Measurements from ENCODE around the gene LRRC56.
"Not testable (repeated sequence)": the region's sequence is repeated elsewhere in the genome, so short reads cannot be mapped to it uniquely, and the experiment has no call there.

The LRRC56 gene

GRCh38 chr11:507727-508515 lies 29.4 kb upstream of the LRRC56 start:
- Histone ChIP-seq H3K36me3 (ENCODE audit: control insufficient read depth in 5 of 5, insufficient read depth in 5 of 5, low read length in 5 of 5) (peaks cover 0 to 22% (median 11%) of the 10 kb centered on the region in 5 donors), H3K9ac (ENCODE audit: low read length in 5 of 5) (peak overlapping the region in 4 of 5 donors; percentile 55 to 79 (median 67)), H3K27ac (ENCODE audit: low read depth, low read length) (no peak overlapping the region), H3K27me3 (ENCODE audit: control insufficient read depth in 5 of 5, insufficient read depth in 4 of 5, low read length in 5 of 5) (no peaks in the 10 kb centered on the region), H3K4me3 (ENCODE audit: low read depth in 1 of 5, low read length in 5 of 5) (peak overlapping the region; percentile 29 to 72 (median 59)), H3K9me3 (ENCODE audit: control insufficient read depth in 5 of 5, low read length in 5 of 5) (no peaks in the 10 kb centered on the region), H3K4me1 (ENCODE audit: control insufficient read depth in 5 of 5, insufficient read depth in 5 of 5, low read length in 5 of 5) (peaks cover 5 to 44% (median 40%) of the 10 kb centered on the region in 5 donors)

DNA sequence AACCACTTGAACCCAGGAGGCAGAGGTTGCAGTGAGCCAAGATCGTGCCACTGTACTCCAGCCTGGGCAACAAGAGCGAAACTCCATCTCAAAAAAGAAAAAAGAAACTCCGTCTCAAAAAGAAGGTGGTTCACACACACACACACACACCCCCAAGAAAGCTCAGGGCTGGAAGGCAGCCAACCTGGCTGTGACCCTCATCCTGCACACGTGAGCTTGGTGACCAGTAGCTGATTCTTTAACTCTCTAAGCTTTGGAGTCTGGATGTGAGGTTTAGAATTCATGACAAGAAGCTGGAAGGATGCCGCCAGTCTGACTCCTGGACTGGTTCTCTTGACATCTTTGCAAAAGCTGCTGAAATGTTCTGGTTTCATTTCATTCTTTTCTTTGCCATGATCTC lies 28.4 kb upstream of the LRRC56 start:
- H3K27me3 ChIP-seq (ENCODE audit: control insufficient read depth in 5 of 5, insufficient read depth in 4 of 5, low read length in 5 of 5): no peaks in the 10 kb centered on the region
- no peak overlapping the region for H3K9ac ChIP-seq (ENCODE audit: low read length in 5 of 5)
- no peak overlapping the region for H3K4me3 ChIP-seq (ENCODE audit: low read depth in 1 of 5, low read length in 5 of 5)
- peaks cover 0 to 32% (median 11%) of the 10 kb centered on the region in 5 donors for H3K36me3 ChIP-seq (ENCODE audit: control insufficient read depth in 5 of 5, insufficient read depth in 5 of 5, low read length in 5 of 5)
- H3K4me1 ChIP-seq (ENCODE audit: control insufficient read depth in 5 of 5, insufficient read depth in 5 of 5, low read length in 5 of 5): peaks cover 5 to 33% (median 30%) of the 10 kb centered on the region in 5 donors
- no peak overlapping the region for H3K27ac ChIP-seq (ENCODE audit: low read depth, low read length)
- no peaks in the 10 kb centered on the region for H3K9me3 ChIP-seq (ENCODE audit: control insufficient read depth in 5 of 5, low read length in 5 of 5)

DNA sequence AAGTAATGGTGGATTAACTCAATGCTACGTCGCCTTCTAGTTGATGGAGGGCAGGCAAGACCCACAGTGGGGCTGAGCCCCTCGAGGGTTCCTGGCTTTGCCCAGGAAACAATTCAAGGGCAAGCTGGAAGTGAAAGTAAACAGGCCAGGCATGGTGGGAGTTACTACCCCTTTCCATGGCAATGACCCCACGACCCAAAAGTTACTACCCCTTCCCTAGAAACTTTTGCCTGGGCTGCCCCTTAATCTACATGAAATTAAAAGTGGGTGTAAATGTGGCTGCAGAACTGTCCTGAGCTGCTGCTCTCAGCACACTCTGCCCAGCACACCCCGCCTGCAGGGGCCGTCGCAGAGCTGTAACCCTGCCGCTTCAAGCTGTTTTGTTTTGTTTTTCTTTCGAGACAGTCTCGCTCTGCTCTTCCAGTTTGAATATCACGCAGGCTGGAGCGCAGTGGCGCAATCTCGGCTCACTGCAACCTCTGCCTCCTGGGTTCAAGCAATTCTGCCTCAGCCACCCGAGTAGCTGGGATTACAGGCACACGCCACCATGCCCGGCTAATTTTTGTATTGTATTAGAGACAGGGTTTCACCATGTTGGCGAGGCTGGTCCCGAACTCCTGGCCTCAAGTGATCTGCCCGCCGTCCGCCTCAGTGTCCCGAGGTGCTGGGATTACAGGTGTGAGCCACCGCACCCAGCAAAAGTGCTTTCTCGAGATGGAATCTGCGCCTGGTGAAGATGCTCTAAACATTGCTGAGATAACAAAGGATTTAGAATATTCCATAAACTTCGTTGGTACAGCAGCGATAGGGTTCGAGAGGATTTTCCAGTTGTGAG lies 24.3 kb upstream of the LRRC56 start:
- peaks cover 0 to 40% (median 16%) of the 10 kb centered on the region in 5 donors for H3K36me3 ChIP-seq (ENCODE audit: control insufficient read depth in 5 of 5, insufficient read depth in 5 of 5, low read length in 5 of 5)
- H3K9me3 ChIP-seq (ENCODE audit: control insufficient read depth in 5 of 5, low read length in 5 of 5): peaks cover 0 to 3% (median 0%) of the 10 kb centered on the region in 5 donors
- peaks cover 0 to 4% (median 3%) of the 10 kb centered on the region in 5 donors for H3K4me1 ChIP-seq (ENCODE audit: control insufficient read depth in 5 of 5, insufficient read depth in 5 of 5, low read length in 5 of 5)
- no peak overlapping the region for H3K4me3 ChIP-seq (ENCODE audit: low read depth in 1 of 5, low read length in 5 of 5)
- no peak overlapping the region for H3K27ac ChIP-seq (ENCODE audit: low read depth, low read length)
- no peak overlapping the region for H3K9ac ChIP-seq (ENCODE audit: low read length in 5 of 5)
- no peaks in the 10 kb centered on the region for H3K27me3 ChIP-seq (ENCODE audit: control insufficient read depth in 5 of 5, insufficient read depth in 4 of 5, low read length in 5 of 5)

DNA sequence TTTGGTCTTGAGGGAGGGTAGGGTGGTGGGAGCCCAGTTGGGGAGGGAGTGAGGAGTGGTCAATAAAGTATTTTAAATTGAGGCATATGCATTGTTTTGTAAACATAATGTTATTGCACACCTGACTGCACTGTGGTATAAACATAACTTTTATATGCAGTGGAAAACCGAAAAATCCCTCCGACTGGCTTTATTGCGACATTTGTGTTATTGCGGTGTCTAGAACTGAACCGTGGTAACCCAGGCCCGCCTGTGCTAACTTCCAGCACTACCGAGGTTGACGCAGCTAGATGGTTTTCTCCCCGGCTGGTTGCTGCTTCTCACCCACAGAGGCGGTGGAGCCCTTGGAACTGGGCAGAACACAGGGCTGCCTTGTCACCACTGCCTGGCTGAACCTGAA lies 22.7 kb upstream of the LRRC56 start:
- peaks cover 0 to 3% (median 0%) of the 10 kb centered on the region in 5 donors for H3K9me3 ChIP-seq (ENCODE audit: control insufficient read depth in 5 of 5, low read length in 5 of 5)
- H3K4me1 ChIP-seq (ENCODE audit: control insufficient read depth in 5 of 5, insufficient read depth in 5 of 5, low read length in 5 of 5): peaks cover 0 to 7% (median 4%) of the 10 kb centered on the region in 5 donors
- H3K36me3 ChIP-seq (ENCODE audit: control insufficient read depth in 5 of 5, insufficient read depth in 5 of 5, low read length in 5 of 5): peaks cover 0 to 33% (median 12%) of the 10 kb centered on the region in 5 donors
- no peak overlapping the region for H3K4me3 ChIP-seq (ENCODE audit: low read depth in 1 of 5, low read length in 5 of 5)
- no peak overlapping the region for H3K9ac ChIP-seq (ENCODE audit: low read length in 5 of 5)
- H3K27me3 ChIP-seq (ENCODE audit: control insufficient read depth in 5 of 5, insufficient read depth in 4 of 5, low read length in 5 of 5): no peaks in the 10 kb centered on the region
- H3K27ac ChIP-seq (ENCODE audit: low read depth, low read length): no peak overlapping the region

DNA sequence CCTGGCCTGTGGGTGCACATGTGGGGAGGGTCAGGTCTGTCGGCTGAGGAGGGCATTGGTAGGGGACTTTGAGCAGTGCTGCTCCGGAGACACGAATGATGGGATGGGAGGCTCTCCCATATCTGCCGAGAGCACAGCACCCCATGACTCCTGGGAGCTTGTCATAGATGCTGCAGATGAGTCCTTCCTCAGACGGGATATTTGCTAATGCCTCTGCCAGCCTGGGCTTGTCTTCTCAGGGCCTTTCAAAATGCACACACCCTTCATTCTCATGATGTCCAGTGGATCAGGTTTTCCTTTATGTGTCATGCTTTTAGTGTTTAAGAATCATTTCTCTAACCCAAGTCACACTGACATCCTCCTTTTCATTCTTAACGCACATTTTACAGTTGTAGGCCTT lies 22.2 kb upstream of the LRRC56 start:
- Histone ChIP-seq H3K9me3 (ENCODE audit: control insufficient read depth in 5 of 5, low read length in 5 of 5) (peaks cover 0 to 3% (median 0%) of the 10 kb centered on the region in 5 donors), H3K9ac (ENCODE audit: low read length in 5 of 5) (no peak overlapping the region), H3K27me3 (ENCODE audit: control insufficient read depth in 5 of 5, insufficient read depth in 4 of 5, low read length in 5 of 5) (no peaks in the 10 kb centered on the region), H3K4me1 (ENCODE audit: control insufficient read depth in 5 of 5, insufficient read depth in 5 of 5, low read length in 5 of 5) (peaks cover 0 to 7% (median 4%) of the 10 kb centered on the region in 5 donors), H3K36me3 (ENCODE audit: control insufficient read depth in 5 of 5, insufficient read depth in 5 of 5, low read length in 5 of 5) (peaks cover 0 to 28% (median 8%) of the 10 kb centered on the region in 5 donors), H3K27ac (ENCODE audit: low read depth, low read length) (no peak overlapping the region), H3K4me3 (ENCODE audit: low read depth in 1 of 5, low read length in 5 of 5) (no peak overlapping the region)

DNA sequence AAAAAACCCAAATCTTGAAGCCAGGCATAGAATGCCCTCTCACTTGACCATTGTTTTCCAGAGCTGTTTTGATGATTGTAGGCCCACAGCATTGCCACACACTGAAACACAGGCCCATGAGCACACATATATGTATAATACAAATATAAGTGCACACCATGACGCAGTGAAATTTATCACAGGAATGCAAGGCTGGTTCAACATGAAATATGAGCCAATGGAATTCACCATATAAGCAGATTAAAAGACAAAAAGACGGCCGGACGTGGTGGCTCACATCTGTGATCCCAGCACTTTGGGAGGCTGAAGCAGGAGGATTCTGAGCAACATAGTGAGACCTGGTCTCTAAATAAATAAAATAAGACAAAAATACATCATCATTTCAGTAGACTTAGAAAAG lies 20.9 kb upstream of the LRRC56 start:
- peaks cover 0 to 7% (median 4%) of the 10 kb centered on the region in 5 donors for H3K4me1 ChIP-seq (ENCODE audit: control insufficient read depth in 5 of 5, insufficient read depth in 5 of 5, low read length in 5 of 5)
- peaks cover 0 to 25% (median 8%) of the 10 kb centered on the region in 5 donors for H3K36me3 ChIP-seq (ENCODE audit: control insufficient read depth in 5 of 5, insufficient read depth in 5 of 5, low read length in 5 of 5)
- H3K9ac ChIP-seq (ENCODE audit: low read length in 5 of 5): no peak overlapping the region
- H3K4me3 ChIP-seq (ENCODE audit: low read depth in 1 of 5, low read length in 5 of 5): no peak overlapping the region
- H3K9me3 ChIP-seq (ENCODE audit: control insufficient read depth in 5 of 5, low read length in 5 of 5): peaks cover 0 to 3% (median 0%) of the 10 kb centered on the region in 5 donors
- no peaks in the 10 kb centered on the region for H3K27me3 ChIP-seq (ENCODE audit: control insufficient read depth in 5 of 5, insufficient read depth in 4 of 5, low read length in 5 of 5)
- H3K27ac ChIP-seq (ENCODE audit: low read depth, low read length): no peak overlapping the region

DNA sequence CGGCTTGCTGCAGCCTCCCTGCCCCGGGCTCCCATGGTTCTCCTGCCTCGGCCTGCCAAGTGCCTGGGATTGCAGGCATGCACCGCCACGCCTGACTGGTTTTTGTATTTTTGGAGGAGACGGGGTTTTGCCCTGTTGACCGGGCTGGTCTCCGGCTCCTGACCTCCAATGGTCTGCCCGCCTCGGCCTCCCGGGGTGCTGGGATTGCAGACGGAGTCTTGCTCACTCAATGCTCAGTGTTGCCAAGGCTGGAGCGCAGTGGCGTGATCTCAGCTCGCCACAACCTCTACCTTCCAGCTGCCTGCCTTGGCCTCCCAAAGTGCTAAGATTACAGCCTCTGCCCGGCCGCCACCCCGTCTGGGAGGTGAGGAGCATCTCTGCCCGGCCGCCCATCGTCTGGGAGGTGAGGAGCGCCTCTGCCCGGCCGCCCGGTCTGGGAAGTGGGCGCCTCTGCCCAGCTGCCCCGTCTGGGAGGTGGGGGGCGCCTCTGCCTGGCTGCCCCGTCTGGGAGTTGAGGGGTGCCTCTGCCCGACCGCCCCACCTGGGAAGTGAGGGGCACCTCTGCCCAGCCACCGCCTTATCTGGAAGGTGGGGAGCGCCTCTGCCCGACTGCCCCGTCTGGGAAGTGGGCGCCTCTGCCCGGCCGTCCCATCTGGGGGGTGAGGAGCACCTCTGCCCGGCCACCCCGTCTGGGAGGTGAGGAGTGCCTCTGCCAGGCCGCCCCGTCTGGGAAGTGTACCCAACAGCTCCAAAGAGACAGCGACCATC lies 20.2 kb upstream of the LRRC56 start:
- H3K27ac ChIP-seq (ENCODE audit: low read depth, low read length); H3K9me3 ChIP-seq (ENCODE audit: control insufficient read depth in 5 of 5, low read length in 5 of 5); H3K4me3 ChIP-seq (ENCODE audit: low read depth in 1 of 5, low read length in 5 of 5): not testable (repeated sequence)

GRCh38 chr11:518463-519202 lies 18.7 kb upstream of the LRRC56 start:
- Histone ChIP-seq H3K36me3 (ENCODE audit: control insufficient read depth in 5 of 5, insufficient read depth in 5 of 5, low read length in 5 of 5) (peaks cover 0 to 11% (median 4%) of the 10 kb centered on the region in 5 donors), H3K9me3 (ENCODE audit: control insufficient read depth in 5 of 5, low read length in 5 of 5) (peaks cover 0 to 3% (median 0%) of the 10 kb centered on the region in 5 donors), H3K4me3 (ENCODE audit: low read depth in 1 of 5, low read length in 5 of 5) (peak overlapping the region in 3 of 5 donors; percentile 50 to 52 (median 50)), H3K9ac (ENCODE audit: low read length in 5 of 5) (peak overlapping the region in 1 of 5 donors; percentile 25), H3K27me3 (ENCODE audit: control insufficient read depth in 5 of 5, insufficient read depth in 4 of 5, low read length in 5 of 5) (no peaks in the 10 kb centered on the region), H3K4me1 (ENCODE audit: control insufficient read depth in 5 of 5, insufficient read depth in 5 of 5, low read length in 5 of 5) (peaks cover 0 to 7% (median 4%) of the 10 kb centered on the region in 5 donors), H3K27ac (ENCODE audit: low read depth, low read length) (no peak overlapping the region)

More for the DNA sequence above, 20.2 kb upstream of the LRRC56 start:
- peaks cover 0 to 22% (median 4%) of the 10 kb centered on the region in 5 donors for H3K36me3 ChIP-seq (ENCODE audit: control insufficient read depth in 5 of 5, insufficient read depth in 5 of 5, low read length in 5 of 5)
- not testable (repeated sequence) for H3K4me1 ChIP-seq (ENCODE audit: control insufficient read depth in 5 of 5, insufficient read depth in 5 of 5, low read length in 5 of 5); H3K27me3 ChIP-seq (ENCODE audit: control insufficient read depth in 5 of 5, insufficient read depth in 4 of 5, low read length in 5 of 5); H3K9ac ChIP-seq (ENCODE audit: low read length in 5 of 5)

Measured in subcutaneous abdominal adipose tissue (tissue), 5 donors.